ENCODE results near the gene TM2D3. TPM values are rescaled to one million over a fixed set of nuclear protein-coding genes. Genes with fewer than 3 reads are reported as not detected.

Gene TM2D3
- total RNA-seq: 46.2 and 57.1 TPM in 2 replicates

GRCh38 chr15:101652098-101652785 lies at the start of gene TM2D3:
Gene TM2D3 (minus strand): TSS chr15:101652381. CDS start chr15:101652361, 20 bp downstream.
- DNase-seq (ENCODE audit: low read depth): peak; percentile 59

GRCh38 chr15:101698314-101698713 lies 46.1 kb upstream of the TM2D3 start:
- DNase-seq (ENCODE audit: low read depth): no peak

- no peak for DNase-seq (ENCODE audit: low read depth)
These were observed 45.3 kb upstream of the TM2D3 start for GRCh38 chr15:101697488-101697887.

- no peak for DNase-seq (ENCODE audit: low read depth)
These were observed 44.6 kb upstream of the TM2D3 start for GRCh38 chr15:101696829-101697228.

- no peak for DNase-seq (ENCODE audit: low read depth)
These were observed 42.1 kb upstream of the TM2D3 start for GRCh38 chr15:101694261-101694660.

- DNase-seq (ENCODE audit: low read depth): no peak
These were observed 40.8 kb upstream of the TM2D3 start for GRCh38 chr15:101692801-101693598.

- DNase-seq (ENCODE audit: low read depth): no peak
These were observed 37.7 kb upstream of the TM2D3 start for GRCh38 chr15:101689901-101690300.

GRCh38 chr15:101686718-101687117 lies 34.5 kb upstream of the TM2D3 start:
- DNase-seq (ENCODE audit: low read depth): no peak

GRCh38 chr15:101684877-101685276 lies 32.7 kb upstream of the TM2D3 start:
- DNase-seq (ENCODE audit: low read depth): no peak

GRCh38 chr15:101684384-101684783 lies 32.2 kb upstream of the TM2D3 start:
- DNase-seq (ENCODE audit: low read depth): peak; percentile 67

- no peak for DNase-seq (ENCODE audit: low read depth)
These were observed 27.6 kb upstream of the TM2D3 start for GRCh38 chr15:101679806-101680205.

GRCh38 chr15:101676921-101677329 lies 24.7 kb upstream of the TM2D3 start:
- no peak for DNase-seq (ENCODE audit: low read depth)

- DNase-seq (ENCODE audit: low read depth): peak; percentile 84
These were observed 23.8 kb upstream of the TM2D3 start for GRCh38 chr15:101675796-101676582.

- DNase-seq (ENCODE audit: low read depth): peak; percentile 48
These were observed 22.8 kb upstream of the TM2D3 start for GRCh38 chr15:101675015-101675414.

- no peak for DNase-seq (ENCODE audit: low read depth)
These were observed 20.1 kb upstream of the TM2D3 start for GRCh38 chr15:101672298-101672697.

- peak; percentile 19 for DNase-seq (ENCODE audit: low read depth)
These were observed 17.6 kb upstream of the TM2D3 start for GRCh38 chr15:101669744-101670143.

- DNase-seq (ENCODE audit: low read depth): no peak
These were observed 15.7 kb upstream of the TM2D3 start for GRCh38 chr15:101667881-101668280.

GRCh38 chr15:101664303-101664913 lies 12.2 kb upstream of the TM2D3 start:
- DNase-seq (ENCODE audit: low read depth): no peak

GRCh38 chr15:101662203-101662602 lies 10.0 kb upstream of the TM2D3 start:
- DNase-seq (ENCODE audit: low read depth): no peak

- DNase-seq (ENCODE audit: low read depth): no peak
These were observed 7.8 kb upstream of the TM2D3 start for GRCh38 chr15:101660005-101660404.

GRCh38 chr15:101657968-101658784 lies 6.0 kb upstream of the TM2D3 start:
- peak; percentile 26 for DNase-seq (ENCODE audit: low read depth)
